H1 (cell line): ENCODE data around the gene TMEM72. TPM values are rescaled to one million over a fixed set of nuclear protein-coding genes. Genes with fewer than 3 reads are reported as not detected.

Experiments
- CTCF ChIA-PET: fragments of 300-600 bp; sonication (Branson Sonifier 250); formaldehyde crosslinking; loops from one replicate; lab custom pipeline; 2021; ENCODE audit not compliant: partially characterized antibody; lab: Charles Lee
- POLR2A ChIA-PET: fragments of 300-600 bp; sonication (Branson Sonifier 250); formaldehyde crosslinking; loops from one replicate; lab custom pipeline; 2021; ENCODE audit warnings: inconsistent platforms; ENCODE audit not compliant: partially characterized antibody; lab: Charles Lee
- DNase-seq, 2 experiments: peaks; one replicate each; pipeline versions ENCODE4 v3.0.0 to v3.0.0-alpha.2; 2010 to 2022; ENCODE audit warnings: low spot score in 2 of 2, low read depth in 1 of 2, mixed read lengths in 1 of 2
- FAIRE-seq: peaks from 2 replicates; lab custom pipeline; 2011; peaks lifted over from hg19 to GRCh38; lab: Jason Lieb, UNC
- H2AFZ ChIP-seq: 2 replicates; pipeline ENCODE4 v1.8.1; 2012; ENCODE audit warnings: low read length, inconsistent platforms
- H2AK5ac ChIP-seq: 2 replicates; pipeline ENCODE4 v1.6.1; 2013; ENCODE audit warnings: low read depth, low read length
- H2BK120ac ChIP-seq: replicated peaks from 2 replicates; pipeline ENCODE3; 2013; ENCODE audit warnings: low read depth, low read length, inconsistent platforms
- H2BK12ac ChIP-seq: 2 replicates; pipeline ENCODE4 v1.6.1; 2013; ENCODE audit warnings: low read depth, low read length
- H2BK15ac ChIP-seq: 2 replicates; pipeline ENCODE4 v1.6.1; 2013; ENCODE audit warnings: low read length
- H2BK20ac ChIP-seq: 2 replicates; pipeline ENCODE4 v1.6.1; 2013; ENCODE audit warnings: low read length
- H2BK5ac ChIP-seq: 2 replicates; pipeline ENCODE4 v1.6.1; 2013; ENCODE audit warnings: low read depth, low read length
- H3K14ac ChIP-seq: 2 replicates; pipeline ENCODE4 v1.6.1; 2013; ENCODE audit warnings: inconsistent platforms; ENCODE audit not compliant: insufficient read length
- H3K18ac ChIP-seq: 2 replicates; pipeline ENCODE4 v1.6.1; 2013; ENCODE audit warnings: low read length; ENCODE audit errors: extremely low read depth
- H3K23ac ChIP-seq: 2 replicates; pipeline ENCODE4 v1.6.1; 2013; ENCODE audit warnings: inconsistent platforms; ENCODE audit not compliant: insufficient read length
- H3K23me2 ChIP-seq: 2 replicates; pipeline ENCODE4 v1.6.1; 2013; ENCODE audit warnings: low read depth, low read length
- H3K27ac ChIP-seq: 2 replicates; pipeline ENCODE4 v1.6.1; 2011; ENCODE audit warnings: low read depth, low read length, inconsistent platforms
- H3K27me3 ChIP-seq, 4 experiments: replicated peaks in 1 of 4; 1 replicate in 1 of 4; 2 replicates in 3 of 4; pipeline versions ENCODE4 v1.6.1 to v1.8.1; 2011 to 2013; ENCODE audit warnings: low read length in 3 of 4, mild to moderate bottlenecking in 3 of 4, inconsistent platforms in 2 of 4, mixed read lengths in 2 of 4, moderate library complexity in 1 of 4; ENCODE audit not compliant: control insufficient read depth in 3 of 4, insufficient read depth in 3 of 4; ENCODE audit errors: extremely low read depth in 1 of 4
- H3K36me3 ChIP-seq, 4 experiments: 2 replicates each; pipeline versions ENCODE4 v1.6.1 to v1.8.1; 2011 to 2013; ENCODE audit warnings: mild to moderate bottlenecking in 4 of 4, low read length in 3 of 4, moderate library complexity in 2 of 4, control low read depth in 1 of 4, inconsistent platforms in 1 of 4; ENCODE audit not compliant: insufficient read depth in 4 of 4, control insufficient read depth in 2 of 4
- H3K4ac ChIP-seq: replicated peaks from 2 replicates; pipeline ENCODE3; 2013; ENCODE audit warnings: low read length, low read depth, mixed read lengths, inconsistent platforms; ENCODE audit not compliant: insufficient read length
- H3K4me1 ChIP-seq, 4 experiments: replicated peaks in 1 of 4; 1 replicate in 1 of 4; 2 replicates in 3 of 4; pipeline versions ENCODE4 v1.6.1 to v1.8.1; 2011 to 2013; ENCODE audit warnings: low read length in 3 of 4, inconsistent platforms in 2 of 4, mixed read lengths in 1 of 4; ENCODE audit not compliant: insufficient read depth in 4 of 4, control insufficient read depth in 3 of 4
- H3K4me2 ChIP-seq, 2 experiments: 2 replicates each; pipeline versions ENCODE4 v1.6.1 to v1.8.1; 2011 to 2013; ENCODE audit warnings: low read depth in 2 of 2, low read length in 2 of 2, control low read depth in 1 of 2, inconsistent platforms in 1 of 2, mild to moderate bottlenecking in 1 of 2; ENCODE audit not compliant: insufficient read depth in 1 of 2
- H3K4me3 ChIP-seq, 4 experiments: fragments of 200-600, 300-600 bp in 1 of 4; sonication (generic), shearing (Covaris generic), sonication (Bioruptor Twin) in 1 of 4; 2 replicates each; pipeline versions ENCODE4 v1.5.1 to v1.8.1; 2011 to 2016; ENCODE audit warnings: low read length in 4 of 4, low read depth in 3 of 4, control low read depth in 2 of 4, inconsistent platforms in 2 of 4, mild to moderate bottlenecking in 2 of 4, mixed read lengths in 1 of 4, moderate library complexity in 1 of 4; ENCODE audit not compliant: insufficient read depth in 2 of 4; ENCODE audit errors: extremely low read depth in 1 of 4
- H3K56ac ChIP-seq: replicated peaks from 2 replicates; pipeline ENCODE3; 2013; ENCODE audit warnings: low read depth, mild to moderate bottlenecking, mixed read lengths, low read length, inconsistent platforms; ENCODE audit not compliant: insufficient read length
- H3K79me1 ChIP-seq: 2 replicates; pipeline ENCODE4 v1.6.1; 2013; ENCODE audit warnings: low read depth, low read length, control low read depth
- H3K79me2 ChIP-seq, 2 experiments: 2 replicates each; pipeline versions ENCODE4 v1.6.1 to v1.8.1; 2012 to 2013; ENCODE audit warnings: low read length in 2 of 2, mild to moderate bottlenecking in 2 of 2, inconsistent platforms in 1 of 2; ENCODE audit not compliant: insufficient read depth in 2 of 2, control insufficient read depth in 1 of 2
- H3K9ac ChIP-seq, 4 experiments: replicated peaks in 1 of 4; 1 replicate in 1 of 4; 2 replicates in 3 of 4; pipeline versions ENCODE4 v1.6.1 to v1.8.1; 2011 to 2013; ENCODE audit warnings: low read depth in 3 of 4, low read length in 3 of 4, control low read depth in 2 of 4, mild to moderate bottlenecking in 2 of 4, moderate library complexity in 2 of 4, inconsistent platforms in 1 of 4; ENCODE audit errors: extremely low read depth in 1 of 4
- H3K9me3 ChIP-seq, 2 experiments: 2 replicates each; pipeline versions ENCODE4 v1.6.1 to v1.8.1; 2012 to 2013; ENCODE audit warnings: mild to moderate bottlenecking in 2 of 2, moderate library complexity in 2 of 2, control low read depth in 1 of 2, inconsistent platforms in 1 of 2, low read depth in 1 of 2, low read length in 1 of 2, mixed read lengths in 1 of 2; ENCODE audit not compliant: insufficient read depth in 2 of 2
- H4K20me1 ChIP-seq, 2 experiments: replicated peaks in 1 of 2; 2 replicates each; pipeline versions ENCODE3 to v1.8.1; 2011 to 2013; ENCODE audit warnings: inconsistent platforms in 2 of 2, low read length in 2 of 2, mild to moderate bottlenecking in 1 of 2; ENCODE audit not compliant: insufficient read depth in 2 of 2, control insufficient read depth in 1 of 2
- H4K5ac ChIP-seq: 2 replicates; pipeline ENCODE4 v1.6.1; 2013; ENCODE audit warnings: low read length, low read depth, mixed read lengths, inconsistent platforms; ENCODE audit not compliant: insufficient read length
- H4K8ac ChIP-seq: 2 replicates; pipeline ENCODE4 v1.8.0; 2013; ENCODE audit warnings: mild to moderate bottlenecking, moderate library complexity, low read length, inconsistent platforms; ENCODE audit not compliant: insufficient read depth; ENCODE audit errors: extremely low read depth
- H4K91ac ChIP-seq: replicated peaks from 2 replicates; pipeline ENCODE3; 2013; ENCODE audit warnings: low read length, mixed read lengths, inconsistent platforms; ENCODE audit not compliant: insufficient read length
- ASH2L ChIP-seq: fragments of 200-600, 300-600 bp; sonication (generic); IDR thresholded peaks from one replicate; pipeline ENCODE4 v1.7.1; 2017; ENCODE audit warnings: low read length
- ATF3 ChIP-seq: IDR thresholded peaks from 2 replicates; pipeline ENCODE4 v1.6.1; 2011; ENCODE audit warnings: low read depth, mild to moderate bottlenecking, low read length; ENCODE audit not compliant: insufficient read depth
- NANOG ChIP-seq: IDR thresholded peaks from 2 replicates; pipeline ENCODE4 v1.6.1; 2011; ENCODE audit warnings: low read length, low read depth, mild to moderate bottlenecking, inconsistent platforms; ENCODE audit not compliant: insufficient read depth, poor library complexity, severe bottlenecking
- SAP30 ChIP-seq: fragments of 300-600 bp; sonication (generic); IDR thresholded peaks from 2 replicates; pipeline ENCODE4 v1.7.1; 2012; ENCODE audit warnings: low read length, moderate library complexity, mild to moderate bottlenecking, inconsistent platforms; ENCODE audit not compliant: insufficient read depth, insufficient replicate concordance
- SP1 ChIP-seq: IDR thresholded peaks from 2 replicates; pipeline ENCODE4 v1.6.1; 2011; ENCODE audit warnings: low read depth, low read length
- YY1 ChIP-seq: IDR thresholded peaks from 2 replicates; pipeline ENCODE4 v1.6.1; 2011; ENCODE audit warnings: low read depth, mild to moderate bottlenecking, low read length
- WGBS, 2 experiments: shearing (Covaris generic) in 1 of 2; methylation state at CpG; one replicate each; pipeline versions ENCODE4 v1.1.6 to v1.1.7; 2013 to 2015; ENCODE audit warnings: low lambda C conversion rate in 2 of 2, mixed read lengths in 2 of 2, inconsistent platforms in 1 of 2, low coverage in 1 of 2, missing lambda C conversion rate in 1 of 2; ENCODE audit not compliant: insufficient replicate concordance in 2 of 2, insufficient coverage in 1 of 2, insufficient read length in 1 of 2; ENCODE audit errors: extremely low coverage in 1 of 2, missing lambda C conversion rate in 1 of 2; 5-methylcytosine and 5-hydroxymethylcytosine counted together
- polyA plus RNA-seq, 7 experiments: library from polyadenylated mRNA; depleted of rRNA in 3 of 7; stranded (reverse) in 5 of 7; unstranded in 2 of 7; fragments of >200 nt in 5 of 7; fragments of 200-250 nt in 2 of 7; gene quantifications; 1 replicate in 5 of 7; 2 replicates in 1 of 7; 4 replicates in 1 of 7; pipeline versions ENCODE4 v1.2.1 to v1.2.3, GENCODE V29; 2011 to 2013; ENCODE audit warnings: missing spikeins in 2 of 7, mixed read lengths in 2 of 7
- total RNA-seq: library from RNA; stranded (reverse); fragmentation: NEBNext Ultra II Directional; extraction: Animal tissue kit (Norgen Biotek cat#: 25700); gene quantifications from 2 replicates; pipeline ENCODE4 v1.2.1, GENCODE V29; 2021

Gene TMEM72
- total and polyA plus RNA-seq, 2 of the 8 experiments (the other 6 are each of a cell fraction or from before 2014, with no cell fraction given) = not detected

GRCh38 chr10:44960482-44961229 is 49.5 kb downstream of the TMEM72 start:
- H3K9ac ChIP-seq = peak overlapping the region in 1 of 4 experiments; percentile 28; a peak in 2 of 7 replicates
- CTCF ChIA-PET = interaction anchor here (10.7 to 11.2 kb wide), 3 partner anchors 9 to 31 kb away, joined by 84 to 143 read pairs (median 119); no protein-coding TSS in a partner anchor
- TF ChIP-seq SAP30 (no peak), ASH2L (no peak), ATF3 (no peak), NANOG (no peak), SP1 (no peak), YY1 (no peak)

More at GRCh38 chr10:44960482-44961229, 49.5 kb downstream of the TMEM72 start:
- H4K8ac ChIP-seq = no peak overlapping the region
- 85% methylated on average over 7 of the region's 7 CpGs; no CpG with 5 or more reads in 1 of the 2 experiments for WGBS, 2 experiments
- no peaks in the 10 kb centered on the region for H3K36me3 ChIP-seq
- no peaks in the 10 kb centered on the region for H4K20me1 ChIP-seq
- no peak overlapping the region for H3K23ac ChIP-seq
- peaks cover 0 to 7% (median 3%) of the 10 kb centered on the region in 4 experiments; a peak in 4 of 7 replicates for H3K27me3 ChIP-seq
- H2AFZ ChIP-seq = no peak overlapping the region
- H2BK20ac ChIP-seq = peak overlapping the region; percentile 15; the same call in 1 of the 2 replicates
- H2BK12ac ChIP-seq = no peak overlapping the region
- POLR2A ChIA-PET = interaction anchor here (0.8 to 1.3 kb wide), 3 partner anchors 17 to 40 kb away, joined by 3 to 5 read pairs (median 4); no protein-coding TSS in a partner anchor
- H3K4ac ChIP-seq = no peak overlapping the region
- no peak overlapping the region for H2AK5ac ChIP-seq
- H3K4me2 ChIP-seq = peak overlapping the region; percentile 90 to 97
- no peak overlapping the region for H3K56ac ChIP-seq
- no peak overlapping the region for H3K27ac ChIP-seq
- DNase-seq = peak in 1 of 2 experiments; percentile 38
- no peak overlapping the region for H3K18ac ChIP-seq
- no peaks in the 10 kb centered on the region for H3K79me1 ChIP-seq
- H2BK120ac ChIP-seq = no peak overlapping the region
- FAIRE-seq = no peak
- peaks cover 23 to 42% (median 31%) of the 10 kb centered on the region in 4 experiments for H3K4me1 ChIP-seq
- no peaks in the 10 kb centered on the region; a peak in 1 of 4 replicates for H3K79me2 ChIP-seq
- H3K4me3 ChIP-seq = peak overlapping the region in 2 of 4 experiments; percentile 77 to 87; a peak in 4 of 8 replicates
- H4K5ac ChIP-seq = no peak overlapping the region
- H2BK15ac ChIP-seq = peak overlapping the region; percentile 62; the same call in 1 of the 2 replicates
- no peak overlapping the region for H3K14ac ChIP-seq
- H2BK5ac ChIP-seq = no peak overlapping the region
- peaks cover 8% of the 10 kb centered on the region for H3K23me2 ChIP-seq
- no peak overlapping the region for H4K91ac ChIP-seq
- no peaks in the 10 kb centered on the region for H3K9me3 ChIP-seq
